ENCODE measurements around the gene SLC35D3.

SLC35D3 gene

GRCh38 chr6:136922685-136923006 is 545 bp downstream of the SLC35D3 start:
- no peaks in the 10 kb centered on the region for H3F3A ChIP-seq (ENCODE audit: insufficient read depth)
- H4K20me1 ChIP-seq (ENCODE audit: low read depth, low read length), result no peaks in the 10 kb centered on the region
- H3K79me2 ChIP-seq (ENCODE audit: insufficient read depth, low read length), result no peaks in the 10 kb centered on the region
- no peaks in the 10 kb centered on the region for H3K36me3 ChIP-seq (ENCODE audit: low read length)
- no peak overlapping the region for H3K4me3 ChIP-seq (ENCODE audit: insufficient read depth, low read length, poor library complexity, severe bottlenecking)
- H3K27me3 ChIP-seq (ENCODE audit: low read length), result no peaks in the 10 kb centered on the region
- H3K9me3 ChIP-seq (ENCODE audit: insufficient read depth, low read length), result no peaks in the 10 kb centered on the region
- TF ChIP-seq EZH2phosphoT487 (conservative IDR thresholded peaks at IDR 0.05; ENCODE audit: low read length) (no peak), CTCF (IDR thresholded peaks at IDR 0.05; ENCODE audit: insufficient read depth, low read length, poor library complexity, severe bottlenecking) (no peak)
- H3K4me2 ChIP-seq (ENCODE audit: low read depth, low read length, poor library complexity, severe bottlenecking), result no peak overlapping the region
- H2AFZ ChIP-seq (ENCODE audit: low read depth, low read length, severe bottlenecking), result no peak overlapping the region
- H3K9me2 ChIP-seq (replicated peaks; ENCODE audit: insufficient read depth, low read length), result no peaks in the 10 kb centered on the region
- no peak overlapping the region for H3K9ac ChIP-seq (ENCODE audit: low read length)
- no peak overlapping the region for H3K27ac ChIP-seq (ENCODE audit: low read depth, low read length)

- no peaks in the 10 kb centered on the region for H3K79me2 ChIP-seq (ENCODE audit: insufficient read depth, low read length)
- H3F3A ChIP-seq (ENCODE audit: insufficient read depth), result no peaks in the 10 kb centered on the region
- no peak overlapping the region for H2AFZ ChIP-seq (ENCODE audit: low read depth, low read length, severe bottlenecking)
- no peaks in the 10 kb centered on the region for H3K9me2 ChIP-seq (replicated peaks; ENCODE audit: insufficient read depth, low read length)
- TF ChIP-seq EZH2phosphoT487 (conservative IDR thresholded peaks at IDR 0.05; ENCODE audit: low read length) (no peak), CTCF (IDR thresholded peaks at IDR 0.05; ENCODE audit: insufficient read depth, low read length, poor library complexity, severe bottlenecking) (no peak)
- H3K9ac ChIP-seq (ENCODE audit: low read length), result no peak overlapping the region
- H3K27me3 ChIP-seq (ENCODE audit: low read length), result no peaks in the 10 kb centered on the region
- H3K4me3 ChIP-seq (ENCODE audit: insufficient read depth, low read length, poor library complexity, severe bottlenecking), result no peak overlapping the region
- H3K27ac ChIP-seq (ENCODE audit: low read depth, low read length), result no peak overlapping the region
- no peak overlapping the region for H3K4me2 ChIP-seq (ENCODE audit: low read depth, low read length, poor library complexity, severe bottlenecking)
- no peaks in the 10 kb centered on the region for H4K20me1 ChIP-seq (ENCODE audit: low read depth, low read length)
- no peaks in the 10 kb centered on the region for H3K9me3 ChIP-seq (ENCODE audit: insufficient read depth, low read length)
- no peaks in the 10 kb centered on the region for H3K36me3 ChIP-seq (ENCODE audit: low read length)
These were observed 1.2 kb downstream of the SLC35D3 start for GRCh38 chr6:136923116-136923953.

GRCh38 chr6:136923954-136924673 is 2.0 kb downstream of the SLC35D3 start:
- no peak overlapping the region for H3K9ac ChIP-seq (ENCODE audit: low read length)
- H3K4me3 ChIP-seq (ENCODE audit: insufficient read depth, low read length, poor library complexity, severe bottlenecking), result no peak overlapping the region
- no peaks in the 10 kb centered on the region for H3F3A ChIP-seq (ENCODE audit: insufficient read depth)
- H3K27ac ChIP-seq (ENCODE audit: low read depth, low read length), result no peak overlapping the region
- no peaks in the 10 kb centered on the region for H3K27me3 ChIP-seq (ENCODE audit: low read length)
- H3K9me3 ChIP-seq (ENCODE audit: insufficient read depth, low read length), result no peaks in the 10 kb centered on the region
- no peak for TF ChIP-seq CTCF (IDR thresholded peaks at IDR 0.05; ENCODE audit: insufficient read depth, low read length, poor library complexity, severe bottlenecking)
- no peak for TF ChIP-seq EZH2phosphoT487 (conservative IDR thresholded peaks at IDR 0.05; ENCODE audit: low read length)
- H3K4me2 ChIP-seq (ENCODE audit: low read depth, low read length, poor library complexity, severe bottlenecking), result no peak overlapping the region
- H3K79me2 ChIP-seq (ENCODE audit: insufficient read depth, low read length), result no peaks in the 10 kb centered on the region
- H3K9me2 ChIP-seq (replicated peaks; ENCODE audit: insufficient read depth, low read length), result no peaks in the 10 kb centered on the region
- H2AFZ ChIP-seq (ENCODE audit: low read depth, low read length, severe bottlenecking), result no peak overlapping the region
- no peaks in the 10 kb centered on the region for H4K20me1 ChIP-seq (ENCODE audit: low read depth, low read length)
- no peaks in the 10 kb centered on the region for H3K36me3 ChIP-seq (ENCODE audit: low read length)

Measured in SU-DHL-6 (cell line).